HG02759 (cell line): ENCODE measurements around the gene CD52.

ENCODE experiments used
- ATAC-seq: cut with Tn5 transposase; IDR thresholded peaks from one replicate; pipeline ENCODE4 v1.9.1; 2021; ENCODE audit warnings: mild to moderate bottlenecking, moderate library complexity; ENCODE audit not compliant: unreplicated experiment

CD52 gene

GRCh38 chr1:26317612-26318337 lies at the start of gene CD52:
TSS of gene CD52 (plus strand) at chr1:26317958. CDS start at chr1:26318018, 60 bp downstream.
- ATAC-seq = no peak

GRCh38 chr1:26268290-26269197 lies 49.2 kb upstream of the CD52 start:
- no peak for ATAC-seq

GRCh38 chr1:26269198-26269550 lies 48.6 kb upstream of the CD52 start:
- no peak for ATAC-seq

GRCh38 chr1:26274801-26275425 lies 42.8 kb upstream of the CD52 start:
- no peak for ATAC-seq

GRCh38 chr1:26275580-26276431 lies 42.0 kb upstream of the CD52 start:
- ATAC-seq = peak; percentile 33

GRCh38 chr1:26276432-26276838 lies 41.3 kb upstream of the CD52 start:
- no peak for ATAC-seq

GRCh38 chr1:26277261-26277661 lies 40.5 kb upstream of the CD52 start:
- ATAC-seq = no peak

- ATAC-seq = no peak
Observed at GRCh38 chr1:26277719-26278118, 40.0 kb upstream of the CD52 start.

GRCh38 chr1:26278303-26278702 lies 39.5 kb upstream of the CD52 start:
- no peak for ATAC-seq

- ATAC-seq = no peak
Observed at GRCh38 chr1:26278724-26279455, 38.9 kb upstream of the CD52 start.

GRCh38 chr1:26279456-26280332 lies 38.1 kb upstream of the CD52 start, which contains the start of gene SH3BGRL3:
TSS of gene SH3BGRL3 (plus strand) at chr1:26280086. CDS start at chr1:26280156, 70 bp downstream.
- peak; percentile 70 for ATAC-seq

GRCh38 chr1:26280333-26281042 lies 37.3 kb upstream of the CD52 start:
- ATAC-seq = no peak

- no peak for ATAC-seq
Observed at GRCh38 chr1:26281091-26281958, 36.4 kb upstream of the CD52 start.

- ATAC-seq = no peak
Observed at GRCh38 chr1:26281971-26282370, 35.8 kb upstream of the CD52 start.

GRCh38 chr1:26282401-26282918 lies 35.3 kb upstream of the CD52 start:
- ATAC-seq = no peak

- no peak for ATAC-seq
Observed at GRCh38 chr1:26283279-26283853, 34.4 kb upstream of the CD52 start.
